Subcutaneous abdominal adipose tissue (tissue), 5 donors: Measurements from ENCODE around the gene B9D1.
A peak's percentile ranks its signal among the peaks of the same experiment; 100 is the strongest.

ENCODE experiments used
- H3K27ac ChIP-seq: one replicate; pipeline ENCODE4 v1.7.0; 2013; ENCODE audit warnings: low read depth, mild to moderate bottlenecking, inconsistent platforms, low read length, moderate library complexity
- H3K27me3 ChIP-seq, 5 donors: one replicate each; pipeline ENCODE4 v1.7.0; 2013; ENCODE audit warnings: low read length in 5 of 5, inconsistent platforms in 1 of 5; ENCODE audit not compliant: control insufficient read depth in 5 of 5, insufficient read depth in 4 of 5
- H3K36me3 ChIP-seq, 5 donors: one replicate each; pipeline ENCODE4 v1.7.0; 2013; ENCODE audit warnings: low read length in 5 of 5; ENCODE audit not compliant: control insufficient read depth in 5 of 5, insufficient read depth in 5 of 5
- H3K4me1 ChIP-seq, 5 donors: one replicate each; pipeline ENCODE4 v1.7.0; 2013; ENCODE audit warnings: low read length in 5 of 5, mild to moderate bottlenecking in 3 of 5, moderate library complexity in 1 of 5; ENCODE audit not compliant: control insufficient read depth in 5 of 5, insufficient read depth in 5 of 5
- H3K4me3 ChIP-seq, 5 donors: one replicate each; pipeline ENCODE4 v1.7.0; 2013; ENCODE audit warnings: low read length in 5 of 5, low read depth in 1 of 5
- H3K9ac ChIP-seq, 5 donors: one replicate each; pipeline ENCODE4 v1.7.0; 2013; ENCODE audit warnings: low read length in 5 of 5, mild to moderate bottlenecking in 4 of 5, moderate library complexity in 3 of 5
- H3K9me3 ChIP-seq, 5 donors: one replicate each; pipeline ENCODE4 v1.7.0; 2013; ENCODE audit warnings: low read length in 5 of 5; ENCODE audit not compliant: control insufficient read depth in 5 of 5
- donor health status: healthy.
- donor health status: healthy.
- donor health status: healthy.
- donor health status: healthy.
- donor health status: healthy.

B9D1 gene

DNA sequence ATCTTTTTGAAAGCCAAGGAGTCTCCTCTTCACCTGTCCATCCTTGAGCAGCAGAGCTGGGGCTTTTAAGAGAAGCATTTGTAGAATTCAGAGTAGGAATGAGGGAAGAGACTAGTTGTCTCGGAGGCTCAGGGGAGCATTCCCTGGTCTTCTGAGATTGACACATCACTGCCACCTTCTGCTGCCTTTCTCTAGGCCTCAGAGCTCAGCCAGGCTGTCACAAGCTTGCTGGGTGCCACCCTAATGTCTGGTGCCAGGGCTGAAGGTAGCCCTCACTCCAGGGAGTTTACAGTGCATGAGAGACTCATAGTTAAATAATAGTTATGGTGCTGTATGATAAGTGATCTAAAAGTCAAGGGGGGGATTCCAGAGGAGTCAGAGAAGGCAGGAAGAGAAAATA, 39.7 kb downstream of the B9D1 start:
- H3K9ac ChIP-seq: no peak overlapping the region
- H3K27me3 ChIP-seq: no peaks in the 10 kb centered on the region
- H3K4me1 ChIP-seq: peaks cover 0 to 5% (median under 1%) of the 10 kb centered on the region in 5 donors
- peaks cover 0 to 13% (median 2%) of the 10 kb centered on the region in 5 donors for H3K36me3 ChIP-seq
- no peak overlapping the region for H3K27ac ChIP-seq
- no peak overlapping the region for H3K4me3 ChIP-seq
- no peaks in the 10 kb centered on the region for H3K9me3 ChIP-seq

DNA sequence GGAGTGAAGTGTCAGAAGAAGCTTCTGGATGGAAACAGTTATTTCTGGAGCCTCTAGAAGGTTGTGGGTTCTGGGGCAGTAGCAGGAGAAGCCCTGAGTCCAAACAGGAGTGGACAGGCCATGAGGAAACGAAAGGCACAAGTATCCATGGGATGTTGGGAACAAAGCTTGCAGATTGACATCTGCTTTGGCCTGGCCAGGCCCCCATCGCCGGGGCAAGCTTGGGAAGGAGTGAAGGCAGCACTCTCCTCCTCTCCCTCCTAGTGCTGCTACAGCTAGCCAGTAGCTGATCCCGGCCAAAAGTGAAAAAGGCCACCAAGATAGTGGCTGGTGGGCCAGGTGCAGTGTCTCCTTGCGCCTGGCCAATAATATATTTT, 40.4 kb downstream of the B9D1 start:
- Histone ChIP-seq H3K36me3 (peaks cover 0 to 15% (median 2%) of the 10 kb centered on the region in 5 donors), H3K4me3 (no peak overlapping the region), H3K9ac (no peak overlapping the region), H3K4me1 (peaks cover 0 to 12% (median 8%) of the 10 kb centered on the region in 5 donors), H3K27ac (no peak overlapping the region), H3K27me3 (no peaks in the 10 kb centered on the region), H3K9me3 (no peaks in the 10 kb centered on the region)

DNA sequence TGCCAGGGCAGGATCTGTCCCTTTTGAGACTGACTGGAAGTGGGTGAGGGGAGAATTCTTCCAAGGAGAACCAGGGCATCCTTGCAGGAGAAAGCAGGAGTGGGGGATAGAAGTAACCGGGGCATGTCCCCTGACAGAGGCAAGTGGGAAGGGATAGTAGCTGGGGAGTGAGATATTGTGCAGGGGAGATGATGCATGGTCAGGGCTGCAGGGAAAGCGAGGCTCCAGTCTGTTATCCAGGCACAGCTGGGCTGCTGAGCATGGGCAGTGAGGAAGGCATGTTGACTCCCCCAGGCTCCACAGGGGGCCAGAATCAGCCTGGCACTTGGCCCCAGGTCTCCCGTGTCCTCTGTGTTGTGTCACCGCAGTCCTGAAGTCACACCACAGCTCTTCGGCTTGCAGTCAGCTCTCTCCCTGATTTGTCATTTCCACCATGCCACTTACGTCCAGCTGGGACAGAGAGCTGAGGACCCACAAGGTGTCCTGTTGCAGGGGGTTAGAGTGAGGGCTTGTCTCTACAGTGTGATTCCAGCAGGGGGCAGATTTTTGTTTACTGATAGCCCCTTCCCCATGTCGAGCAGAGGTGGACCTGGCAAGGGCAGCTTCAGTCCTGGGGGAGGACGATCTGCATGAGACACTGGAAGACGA, 40.9 kb downstream of the B9D1 start:
- H3K27me3 ChIP-seq: no peaks in the 10 kb centered on the region
- peaks cover 0 to 15% (median 2%) of the 10 kb centered on the region in 5 donors for H3K36me3 ChIP-seq
- no peak overlapping the region for H3K9ac ChIP-seq
- no peaks in the 10 kb centered on the region for H3K9me3 ChIP-seq
- peaks cover 0 to 14% (median 9%) of the 10 kb centered on the region in 5 donors for H3K4me1 ChIP-seq
- no peak overlapping the region for H3K4me3 ChIP-seq
- no peak overlapping the region for H3K27ac ChIP-seq

DNA sequence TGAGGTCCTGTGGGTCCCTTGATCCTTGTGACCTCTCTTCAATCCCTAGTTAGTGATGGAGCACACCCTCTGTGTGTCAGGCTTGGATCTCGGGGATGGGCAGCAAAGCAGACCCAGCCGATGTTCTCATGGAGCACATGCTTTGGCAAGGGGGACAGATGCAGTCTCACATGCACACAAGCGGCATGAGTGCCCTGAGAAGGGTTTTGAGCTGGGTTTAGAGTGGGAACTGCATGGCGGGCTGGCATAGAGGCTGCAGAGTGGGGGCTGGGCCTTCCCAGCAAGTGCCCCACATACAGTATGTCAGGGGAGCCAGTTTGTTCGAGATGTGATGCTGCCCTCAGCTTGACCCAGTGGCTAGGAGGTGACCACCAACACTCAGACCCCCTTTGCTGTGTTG, 41.6 kb downstream of the B9D1 start:
- no peak overlapping the region for H3K27ac ChIP-seq
- H3K27me3 ChIP-seq: no peaks in the 10 kb centered on the region
- peaks cover 0 to 14% (median 9%) of the 10 kb centered on the region in 5 donors for H3K4me1 ChIP-seq
- H3K9me3 ChIP-seq: no peaks in the 10 kb centered on the region
- H3K9ac ChIP-seq: no peak overlapping the region
- no peak overlapping the region for H3K4me3 ChIP-seq
- H3K36me3 ChIP-seq: peaks cover 0 to 20% (median 2%) of the 10 kb centered on the region in 5 donors

DNA sequence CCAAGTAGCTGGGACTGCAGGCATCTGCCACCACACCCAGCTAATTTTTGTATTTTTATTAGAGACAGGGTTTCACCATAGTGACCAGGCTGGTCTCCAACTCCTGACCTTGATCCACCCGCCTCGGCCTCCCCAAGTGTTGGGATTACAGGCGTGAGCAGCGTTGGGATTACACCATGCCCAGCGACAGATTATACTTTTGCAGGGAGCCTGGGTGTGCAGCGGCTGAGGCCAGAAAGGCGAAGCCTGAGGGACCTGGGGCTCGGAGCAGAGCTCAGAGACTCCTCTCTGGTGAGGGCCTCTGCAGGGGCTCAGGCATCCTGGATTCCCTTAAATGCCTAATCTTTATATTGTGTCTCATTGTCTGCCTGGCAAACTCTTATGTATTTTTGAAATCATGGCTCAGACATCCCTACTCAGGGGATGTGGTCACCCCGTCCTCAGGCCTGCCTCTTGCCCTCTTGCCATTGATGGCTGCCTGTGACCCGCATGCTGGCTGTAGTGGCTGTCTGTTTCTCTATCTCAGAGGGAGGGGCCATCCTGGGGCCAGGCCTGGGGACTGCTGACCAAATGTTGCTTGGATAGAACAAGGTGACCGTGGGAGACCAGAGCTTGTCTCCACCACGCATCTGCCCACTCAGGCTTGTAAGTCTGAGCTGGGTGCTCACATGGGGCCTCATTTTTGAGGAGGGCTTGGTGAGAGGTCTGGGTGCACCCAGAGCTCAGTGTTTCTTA, 42.6 kb downstream of the B9D1 start:
- H3K4me3 ChIP-seq: no peak overlapping the region
- H3K9ac ChIP-seq: no peak overlapping the region
- H3K27me3 ChIP-seq: no peaks in the 10 kb centered on the region
- H3K36me3 ChIP-seq: peaks cover 0 to 24% (median 6%) of the 10 kb centered on the region in 5 donors
- no peaks in the 10 kb centered on the region for H3K9me3 ChIP-seq
- H3K4me1 ChIP-seq: peaks cover 0 to 14% (median 9%) of the 10 kb centered on the region in 5 donors
- no peak overlapping the region for H3K27ac ChIP-seq

DNA sequence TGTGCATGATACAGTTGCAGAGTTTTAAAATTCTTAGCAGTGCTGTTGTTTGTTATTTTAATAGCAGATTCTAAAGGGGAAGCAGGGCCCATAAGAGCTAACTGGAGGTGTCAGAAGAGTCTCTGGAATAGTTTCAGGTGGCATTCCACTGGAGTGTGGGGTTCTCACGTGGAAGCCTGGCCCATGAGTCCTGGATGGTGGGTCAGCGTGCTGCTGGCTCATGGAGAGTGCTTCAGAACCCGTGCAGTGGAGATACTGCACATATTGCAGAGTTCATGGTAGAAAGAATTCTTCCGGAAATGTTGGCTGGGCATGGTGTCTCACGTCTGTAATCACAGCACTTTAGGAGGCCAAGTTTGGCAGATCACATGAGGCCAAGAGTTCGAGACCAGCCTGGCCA, 43.9 kb downstream of the B9D1 start:
- H3K9me3 ChIP-seq: no peaks in the 10 kb centered on the region
- peaks cover 0 to 21% (median 9%) of the 10 kb centered on the region in 5 donors for H3K4me1 ChIP-seq
- H3K27me3 ChIP-seq: no peaks in the 10 kb centered on the region
- H3K27ac ChIP-seq: no peak overlapping the region
- H3K36me3 ChIP-seq: peaks cover 0 to 27% (median 14%) of the 10 kb centered on the region in 5 donors
- H3K9ac ChIP-seq: no peak overlapping the region
- H3K4me3 ChIP-seq: no peak overlapping the region

DNA sequence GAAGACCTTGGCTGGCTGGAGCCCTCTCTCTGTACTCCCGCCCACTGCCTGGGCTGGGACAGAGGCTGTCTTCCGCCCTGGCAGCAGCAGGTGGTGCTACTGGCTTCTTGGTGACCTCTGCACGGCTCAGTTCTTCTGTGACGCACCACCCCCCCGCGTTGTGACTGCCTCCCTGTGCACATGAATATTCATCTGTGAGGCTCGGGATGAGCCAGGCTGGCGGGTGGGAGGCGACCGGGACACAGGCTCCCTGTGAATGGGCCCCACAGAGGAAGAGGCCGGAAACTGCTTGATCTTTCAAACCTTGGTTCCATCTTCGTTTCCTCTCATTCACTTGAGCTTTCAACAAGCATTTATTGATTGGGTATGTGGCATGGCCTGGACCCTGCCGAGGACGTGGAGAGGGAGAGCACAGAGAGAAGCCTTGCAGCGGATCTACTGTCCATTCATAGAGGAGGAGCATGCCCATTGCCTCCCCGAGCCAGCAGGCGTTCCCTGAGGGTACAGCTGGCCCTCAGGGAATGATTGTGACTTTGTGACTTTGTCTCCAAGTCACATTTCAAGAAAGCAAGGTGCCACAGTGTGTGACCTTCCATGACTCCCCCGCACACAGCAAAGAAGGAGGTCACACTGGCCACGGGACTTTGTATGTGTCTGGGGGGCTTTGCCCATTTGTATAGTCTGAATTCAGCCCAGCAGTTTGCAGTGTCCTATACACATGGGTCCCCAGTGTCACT, 45.0 kb downstream of the B9D1 start:
- H3K9ac ChIP-seq: no peak overlapping the region
- H3K4me3 ChIP-seq: peak overlapping the region in 2 of 5 donors; percentile 30 to 36

DNA sequence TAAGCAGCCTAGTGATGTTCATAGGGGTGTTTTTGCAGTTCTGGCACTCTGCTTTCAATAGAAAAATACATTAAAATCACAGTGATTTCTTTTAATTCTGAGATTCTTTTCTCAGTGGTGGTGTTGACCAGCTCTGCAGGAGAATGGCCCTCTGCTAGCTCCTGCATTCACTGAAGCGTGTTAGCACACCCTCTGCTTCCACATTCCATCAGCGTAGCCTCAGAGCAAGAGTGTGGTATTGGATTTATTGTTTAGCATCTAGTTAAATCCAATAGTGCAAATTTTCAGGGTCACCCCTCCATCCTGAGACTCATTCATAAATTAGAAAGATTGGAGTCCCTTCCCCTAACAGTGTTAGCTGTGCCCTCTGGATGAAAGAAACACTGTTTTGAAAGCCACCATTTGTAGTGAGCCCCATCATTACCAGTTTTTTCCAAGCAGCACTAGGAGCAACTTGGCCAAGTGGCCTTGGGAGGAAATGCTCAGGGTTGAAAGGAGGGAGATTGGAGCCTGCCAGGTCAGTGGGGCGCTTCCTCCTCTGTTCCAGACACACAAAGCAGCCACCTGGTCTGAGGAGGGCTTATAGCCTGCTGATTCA, 45.7 kb downstream of the B9D1 start:
- Histone ChIP-seq H3K27ac (no peak overlapping the region), H3K4me1 (peaks cover 1 to 38% (median 9%) of the 10 kb centered on the region in 5 donors), H3K36me3 (peaks cover 0 to 40% (median 29%) of the 10 kb centered on the region in 5 donors), H3K9ac (no peak overlapping the region), H3K27me3 (no peaks in the 10 kb centered on the region), H3K4me3 (no peak overlapping the region), H3K9me3 (no peaks in the 10 kb centered on the region)

More for the DNA sequence above, 45.0 kb downstream of the B9D1 start:
- no peaks in the 10 kb centered on the region for H3K9me3 ChIP-seq
- peaks cover 0 to 32% (median 9%) of the 10 kb centered on the region in 5 donors for H3K4me1 ChIP-seq
- no peaks in the 10 kb centered on the region for H3K27me3 ChIP-seq
- no peak overlapping the region for H3K27ac ChIP-seq
- H3K36me3 ChIP-seq: peaks cover 0 to 38% (median 24%) of the 10 kb centered on the region in 5 donors

DNA sequence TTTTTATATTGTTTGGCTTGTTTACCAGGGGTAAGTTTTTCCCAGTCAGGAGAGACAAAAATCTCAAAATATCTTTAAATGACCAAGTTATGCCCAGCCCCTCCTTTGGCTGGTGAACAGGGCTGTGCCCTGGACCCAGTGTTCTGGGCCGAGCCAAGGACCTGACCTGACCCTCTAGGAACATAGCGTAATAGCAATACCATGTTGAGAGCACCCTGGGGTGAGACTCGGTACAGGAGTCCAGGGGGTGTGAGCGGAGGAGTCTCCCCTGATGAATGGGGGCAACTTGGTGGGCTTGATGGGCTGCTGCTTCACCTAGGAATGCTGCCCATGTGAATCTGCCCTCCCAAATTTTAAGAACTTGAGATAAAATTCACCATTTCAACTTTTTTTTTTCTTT, 47.4 kb downstream of the B9D1 start:
- Histone ChIP-seq H3K4me3 (no peak overlapping the region), H3K9ac (no peak overlapping the region), H3K9me3 (no peaks in the 10 kb centered on the region), H3K4me1 (peaks cover 1 to 43% (median 9%) of the 10 kb centered on the region in 5 donors), H3K36me3 (peaks cover 0 to 42% (median 25%) of the 10 kb centered on the region in 5 donors), H3K27me3 (no peaks in the 10 kb centered on the region), H3K27ac (no peak overlapping the region)
